ENCODE data around the gene RTN4RL2. TPM values are rescaled to one million over a fixed set of nuclear protein-coding genes. Genes with fewer than 3 reads are reported as not detected.

RTN4RL2 gene
- total and polyA plus RNA-seq, 2 donors (not counting 3 experiments of a cell fraction or from before 2014, with no cell fraction given), result 0.35 to 1.3 TPM

GRCh38 chr11:57428643-57429042 is 31.7 kb upstream of the RTN4RL2 start:
- DNase-seq (ENCODE audit: low read depth, low spot score) (no peak), FAIRE-seq (no peak)
- POLR2A ChIA-PET, result no interaction called here
- peaks cover 4 to 5% of the 10 kb centered on the region in 2 experiments for H3K27me3 ChIP-seq (ENCODE audit: control insufficient read depth in 2 of 2, insufficient read depth in 2 of 2, low read length in 2 of 2)
- H2AFZ ChIP-seq (ENCODE audit: low read depth, low read length), result no peak overlapping the region
- no peak overlapping the region for H3K27ac ChIP-seq (ENCODE audit: insufficient read depth, low read depth, low read length)
- no peaks in the 10 kb centered on the region for H3K9me3 ChIP-seq (replicated peaks; ENCODE audit: control insufficient read depth, insufficient read depth, low read length)
- no TSS peak for BruUV-seq (replicated peaks)
- H3K4me2 ChIP-seq (ENCODE audit: insufficient read depth, low read length), result no peak overlapping the region
- no peaks in the 10 kb centered on the region for H4K20me1 ChIP-seq (replicated peaks; ENCODE audit: control insufficient read depth, extremely low read depth, insufficient read depth, low read length)
- no peak overlapping the region for H3K4me3 ChIP-seq (replicated peaks in 1 of 3; ENCODE audit: insufficient read depth in 1 of 3, low read depth in 1 of 3, low read length in 3 of 3)
- no peaks in the 10 kb centered on the region for H3K36me3 ChIP-seq (ENCODE audit: control insufficient read depth in 2 of 2, extremely low read depth in 1 of 2, insufficient read depth in 2 of 2, low read length in 2 of 2)
- TF ChIP-seq, protein P1, sequence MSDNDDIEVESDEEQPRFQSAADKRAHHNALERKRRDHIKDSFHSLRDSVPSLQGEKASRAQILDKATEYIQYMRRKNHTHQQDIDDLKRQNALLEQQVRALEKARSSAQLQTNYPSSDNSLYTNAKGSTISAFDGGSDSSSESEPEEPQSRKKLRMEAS (IDR thresholded peaks at IDR 0.05; ENCODE audit: insufficient read depth, insufficient read length), result no peak
- TF ChIP-seq FOS (IDR thresholded peaks at IDR 0.05; ENCODE audit: borderline replicate concordance, insufficient read depth, low read length), result no peak
- H3K4me1 ChIP-seq (ENCODE audit: control insufficient read depth, extremely low read depth, insufficient read depth, low read length), result peaks cover 33% of the 10 kb centered on the region
- dilution Hi-C loops (cut with MboI; ENCODE audit: extremely low pct_ligation_motif_present, low sequenced_read_pairs) (no loop called here), intact Hi-C loops (cut with micrococcal nuclease) (loop anchor here (10.0 kb wide), 1 partner anchor 576 kb away; no protein-coding TSS in a partner anchor)
- H3K9ac ChIP-seq (replicated peaks; ENCODE audit: extremely low read depth, insufficient read depth, low read length), result no peak overlapping the region
- CTCF ChIA-PET, result interaction anchor here (1.2 kb wide), 1 partner anchor 48 kb away, joined by 3 read pairs; no protein-coding TSS in a partner anchor
- peaks cover 18% of the 10 kb centered on the region for H3K79me2 ChIP-seq (ENCODE audit: control insufficient read depth, insufficient read depth, low read length)
- no peaks in the 10 kb centered on the region for H3K9me1 ChIP-seq (replicated peaks; ENCODE audit: control insufficient read depth, extremely low read depth, insufficient read depth, low read length)

DNA sequence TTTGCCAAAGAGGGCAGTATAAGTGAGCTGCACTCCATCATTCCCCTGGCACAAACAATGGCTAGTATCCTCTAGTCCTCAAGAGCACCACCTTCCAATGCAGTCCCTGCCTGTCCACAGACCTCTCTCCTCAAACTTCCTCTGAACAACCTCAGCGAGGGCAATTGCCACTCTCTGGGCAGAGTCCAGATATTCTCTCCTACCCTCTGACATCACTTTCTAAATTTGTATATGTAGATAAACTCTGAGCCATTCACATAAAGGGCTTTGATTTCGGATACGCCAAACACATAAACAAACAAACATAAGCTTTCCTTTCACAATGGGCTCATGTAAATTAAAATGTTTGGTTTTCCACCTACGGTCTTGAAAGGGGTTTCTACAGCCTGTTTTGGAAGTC is 30.4 kb upstream of the RTN4RL2 start:
- POLR2A ChIA-PET, result no interaction called here
- dilution Hi-C loops (cut with MboI; ENCODE audit: extremely low pct_ligation_motif_present, low sequenced_read_pairs) (no loop called here), intact Hi-C loops (cut with micrococcal nuclease) (loop anchor here (10.0 kb wide), 1 partner anchor 575 kb away; no protein-coding TSS in a partner anchor)
- H3K9me3 ChIP-seq (replicated peaks; ENCODE audit: control insufficient read depth, insufficient read depth, low read length), result no peaks in the 10 kb centered on the region
- H3K4me3 ChIP-seq (replicated peaks in 1 of 3; ENCODE audit: insufficient read depth in 1 of 3, low read depth in 1 of 3, low read length in 3 of 3), result no peak overlapping the region
- no peaks in the 10 kb centered on the region for H4K20me1 ChIP-seq (replicated peaks; ENCODE audit: control insufficient read depth, extremely low read depth, insufficient read depth, low read length)
- no peak overlapping the region for H2AFZ ChIP-seq (ENCODE audit: low read depth, low read length)
- H3K79me2 ChIP-seq (ENCODE audit: control insufficient read depth, insufficient read depth, low read length), result peaks cover 12% of the 10 kb centered on the region
- no peaks in the 10 kb centered on the region for H3K9me1 ChIP-seq (replicated peaks; ENCODE audit: control insufficient read depth, extremely low read depth, insufficient read depth, low read length)
- no peak overlapping the region for H3K27ac ChIP-seq (ENCODE audit: insufficient read depth, low read depth, low read length)
- H3K4me2 ChIP-seq (ENCODE audit: insufficient read depth, low read length), result no peak overlapping the region
- peaks cover 4 to 9% of the 10 kb centered on the region in 2 experiments for H3K27me3 ChIP-seq (ENCODE audit: control insufficient read depth in 2 of 2, insufficient read depth in 2 of 2, low read length in 2 of 2)
- CTCF ChIA-PET, result interaction anchor here (0.7 to 1.9 kb wide), 4 partner anchors 27 to 84 kb away, joined by 3 to 9 read pairs (median 6); no protein-coding TSS in a partner anchor
- H3K9ac ChIP-seq (replicated peaks; ENCODE audit: extremely low read depth, insufficient read depth, low read length), result no peak overlapping the region
- H3K4me1 ChIP-seq (ENCODE audit: control insufficient read depth, extremely low read depth, insufficient read depth, low read length), result peaks cover 22% of the 10 kb centered on the region
- no peak for TF ChIP-seq POLR2AphosphoS5 (IDR thresholded peaks at IDR 0.05; ENCODE audit: insufficient read depth, low read depth, low read length)
- no peak for TF ChIP-seq GATA2 (IDR thresholded peaks at IDR 0.05; ENCODE audit: insufficient read depth, insufficient read length, low read depth, low read length)
- no peaks in the 10 kb centered on the region for H3K36me3 ChIP-seq (ENCODE audit: control insufficient read depth in 2 of 2, extremely low read depth in 1 of 2, insufficient read depth in 2 of 2, low read length in 2 of 2)
- DNase-seq (ENCODE audit: low read depth, low spot score) (no peak), FAIRE-seq (no peak)
- no TSS peak for BruUV-seq (replicated peaks)

Measured in endothelial cell of umbilical vein (primary cell).